HepG2 (cell line): ENCODE measurements around the gene PPP1CA. TPM values are rescaled to one million over a fixed set of nuclear protein-coding genes. Genes with fewer than 3 reads are reported as not detected.

ENCODE experiments used
- ATAC-seq: fragments of 200-7000 bp; cut with Tn5 transposase; 3 replicates; pipeline ENCODE4 v1.9.1; 2020; ENCODE audit warnings: mild to moderate bottlenecking, moderate library complexity
- BruUV-seq: library from RNA; stranded (reverse); fragments of 400-500 nt; replicated peaks from 2 replicates; lab custom pipeline; 2021; lab: Mats Ljungman, UMichigan
- CTCF ChIA-PET: fragments of 300-600 bp; formaldehyde crosslinking; extraction: SDS; loops from one replicate; lab custom pipeline; 2021; ENCODE audit warnings: low total read pairs, inconsistent platforms, low intra/inter-chr PET ratio; lab: Yijun Ruan, JAX
- POLR2A ChIA-PET: fragments of 350-600 bp; sonication (Branson Sonifier 250); formaldehyde crosslinking; loops from one replicate; lab custom pipeline; 2020; ENCODE audit warnings: antibody characterized with exemption, inconsistent platforms; lab: Yijun Ruan, JAX
- DNase-seq: peaks from one replicate; pipeline ENCODE4 v3.0.0-alpha.2; 2015; ENCODE audit warnings: low spot score
- FAIRE-seq: peaks from 3 replicates; lab custom pipeline; 2011; peaks lifted over from hg19 to GRCh38; lab: Jason Lieb, UNC
- H2AFZ ChIP-seq: one replicate; pipeline ENCODE4 v1.6.1; 2011; ENCODE audit warnings: low read length, inconsistent platforms
- H3K27ac ChIP-seq: fragments of 300-600 bp; 3 replicates; pipeline ENCODE4 v1.8.0; 2011; ENCODE audit warnings: mixed run types, mild to moderate bottlenecking, mixed read lengths, low read length, inconsistent platforms; ENCODE audit not compliant: insufficient read depth; ENCODE audit errors: extremely low read length
- H3K27me3 ChIP-seq, 2 experiments: fragments of 200-600 bp in 1 of 2; 2 replicates in 1 of 2; 3 replicates in 1 of 2; pipeline versions ENCODE4 v1.6.0 to v1.8.0; 2011; ENCODE audit warnings: low read length in 2 of 2, mild to moderate bottlenecking in 2 of 2, moderate library complexity in 2 of 2, inconsistent platforms in 1 of 2; ENCODE audit not compliant: insufficient read depth in 2 of 2, control insufficient read depth in 1 of 2
- H3K36me3 ChIP-seq, 2 experiments: fragments of 200-600 bp in 1 of 2; replicated peaks in 1 of 2; 2 replicates in 1 of 2; 3 replicates in 1 of 2; pipeline versions ENCODE4 v1.5.1 to v1.8.0; 2011; ENCODE audit warnings: low read length in 2 of 2, inconsistent platforms in 1 of 2; ENCODE audit not compliant: insufficient read depth in 2 of 2, control insufficient read depth in 1 of 2
- H3K4me1 ChIP-seq: 2 replicates; pipeline ENCODE4 v1.5.1; 2012; ENCODE audit warnings: low read length, inconsistent platforms; ENCODE audit not compliant: insufficient read depth
- H3K4me2 ChIP-seq: 2 replicates; pipeline ENCODE4 v1.6.0; 2011; ENCODE audit warnings: low read depth, low read length, inconsistent platforms
- H3K4me3 ChIP-seq, 3 experiments: fragments of 200-600 bp in 1 of 3; sonication (generic), shearing (Covaris generic) in 1 of 3; replicated peaks in 1 of 3; 2 replicates each; pipeline ENCODE4 v1.5.1; 2011 to 2016; ENCODE audit warnings: low read length in 3 of 3, inconsistent platforms in 2 of 3, low read depth in 2 of 3, mild to moderate bottlenecking in 2 of 3, control low read depth in 1 of 3, mixed read lengths in 1 of 3; ENCODE audit not compliant: insufficient read depth in 1 of 3
- H3K79me2 ChIP-seq: one replicate; pipeline ENCODE4 v1.6.1; 2011; ENCODE audit warnings: low read length, inconsistent platforms; ENCODE audit not compliant: insufficient read depth
- H3K9ac ChIP-seq: 2 replicates; pipeline ENCODE4 v1.6.0; 2011; ENCODE audit warnings: mild to moderate bottlenecking, low read depth, low read length, inconsistent platforms; ENCODE audit not compliant: insufficient read depth
- H3K9me3 ChIP-seq: 2 replicates; pipeline ENCODE4 v1.5.1; 2012; ENCODE audit warnings: mild to moderate bottlenecking, low read length
- H4K20me1 ChIP-seq: 2 replicates; pipeline ENCODE4 v1.6.0; 2011; ENCODE audit warnings: inconsistent platforms, mild to moderate bottlenecking, low read length, moderate library complexity; ENCODE audit not compliant: insufficient read depth
- HES4 ChIP-seq: sonication (generic); formaldehyde crosslinking; IDR thresholded peaks from 2 replicates; pipeline ENCODE4 v1.9.0; 2021; ENCODE audit warnings: mild to moderate bottlenecking, missing genetic modification reagents, borderline replicate concordance
- NFAT5 ChIP-seq: sonication (generic); formaldehyde crosslinking; IDR thresholded peaks from 2 replicates; pipeline ENCODE4 v1.4.0; 2020; ENCODE audit warnings: missing genetic modification reagents
- NRL ChIP-seq: sonication (generic); formaldehyde crosslinking; IDR thresholded peaks from 2 replicates; pipeline ENCODE4 v1.5.0; 2020; ENCODE audit warnings: missing genetic modification reagents, mild to moderate bottlenecking, moderate library complexity, borderline replicate concordance
- PLRG1 ChIP-seq: fragments of 450-650 bp; conservative IDR thresholded peaks from 2 replicates; pipeline ENCODE4 v1.6.1; 2016
- RFX3 ChIP-seq: IDR thresholded peaks from 2 replicates; pipeline ENCODE4 v1.6.1; 2016; ENCODE audit warnings: missing biosample characterization, missing genetic modification reagents
- STAG1 ChIP-seq: sonication (generic); formaldehyde crosslinking; IDR thresholded peaks from 2 replicates; pipeline ENCODE4 v1.4.0; 2020; ENCODE audit warnings: missing genetic modification reagents
- ZNF234 ChIP-seq: sonication (generic); formaldehyde crosslinking; conservative IDR thresholded peaks from 2 replicates; pipeline ENCODE4 v1.5.1; 2020; ENCODE audit warnings: mild to moderate bottlenecking, missing genetic modification reagents
- ZNF317 ChIP-seq: sonication (generic); formaldehyde crosslinking; IDR thresholded peaks from 2 replicates; pipeline ENCODE4 v1.5.0; 2020; ENCODE audit warnings: mild to moderate bottlenecking, missing genetic modification reagents
- ZNF607 ChIP-seq: sonication (generic); formaldehyde crosslinking; IDR thresholded peaks from 2 replicates; pipeline ENCODE4 v1.5.1; 2020; ENCODE audit warnings: missing genetic modification reagents, mild to moderate bottlenecking, borderline replicate concordance
- WGBS: methylation state at CpG from one replicate; pipeline ENCODE4 v1.1.6; 2017; ENCODE audit warnings: low lambda C conversion rate; 5-methylcytosine and 5-hydroxymethylcytosine counted together
- in situ Hi-C: cut with HindIII; loops from 2 replicates; pipeline ENCODE4 v1.10.0; 2017; ENCODE audit warnings: low pct_unique_long_range_greater_than_20kb; ENCODE audit not compliant: extremely low pct_ligation_motif_present
- intact Hi-C: fragments of 100-400 bp; cut with micrococcal nuclease; formaldehyde crosslinking; loops from one replicate; pipeline ENCODE4 v1.10.0; 2022; ENCODE audit not compliant: unreplicated experiment
- polyA plus RNA-seq, 8 experiments: library from polyadenylated mRNA; depleted of rRNA in 3 of 8; stranded (reverse) in 7 of 8; unstranded in 1 of 8; fragments of >200 nt; fragmentation: Illumina TruSeq in 4 of 8; extraction: Trizol in 4 of 8; gene quantifications; 2 replicates each; pipeline versions ENCODE4 v1.2.1 to v1.2.3, GENCODE V29; 2011 to 2016; ENCODE audit warnings: low read depth in 4 of 8, missing spikeins in 1 of 8, mixed read lengths in 1 of 8; ENCODE audit not compliant: insufficient read depth in 1 of 8
- total RNA-seq, 5 experiments: library from RNA; depleted of rRNA; stranded (reverse); fragments of >200 nt; fragmentation: Illumina TruSeq; extraction: Trizol; gene quantifications; 2 replicates each; pipeline ENCODE4 v1.2.3, GENCODE V29; 2016; ENCODE audit warnings: low read depth in 1 of 5
- TF ChIP-seq, protein P1 (sequence below): sonication (generic); formaldehyde crosslinking; IDR thresholded peaks from 2 replicates; pipeline ENCODE4 v1.4.0; 2020; ENCODE audit warnings: missing genetic modification reagents
- TF ChIP-seq, protein P2 (sequence below): sonication (generic); formaldehyde crosslinking; IDR thresholded peaks from 2 replicates; pipeline ENCODE4 v1.4.0; 2020; ENCODE audit warnings: mild to moderate bottlenecking, missing genetic modification reagents

PPP1CA gene
- total and polyA plus RNA-seq, 2 of the 13 experiments (the other 11 are each of a cell fraction or from before 2014, with no cell fraction given), result 149 to 170 TPM

- Histone ChIP-seq H3K9ac (no peak overlapping the region), H2AFZ (no peak overlapping the region)
- TF ChIP-seq PLRG1 (no peak), NFAT5 (no peak), STAG1 (CRISPR knock-in tag) (no peak), ZNF234 (CRISPR knock-in tag) (no peak), RFX3 (no peak), NRL (CRISPR knock-in tag) (no peak), ZNF317 (CRISPR knock-in tag) (no peak), ZNF607 (CRISPR knock-in tag) (no peak), HES4 (no peak)
- TF ChIP-seq, protein P1, sequence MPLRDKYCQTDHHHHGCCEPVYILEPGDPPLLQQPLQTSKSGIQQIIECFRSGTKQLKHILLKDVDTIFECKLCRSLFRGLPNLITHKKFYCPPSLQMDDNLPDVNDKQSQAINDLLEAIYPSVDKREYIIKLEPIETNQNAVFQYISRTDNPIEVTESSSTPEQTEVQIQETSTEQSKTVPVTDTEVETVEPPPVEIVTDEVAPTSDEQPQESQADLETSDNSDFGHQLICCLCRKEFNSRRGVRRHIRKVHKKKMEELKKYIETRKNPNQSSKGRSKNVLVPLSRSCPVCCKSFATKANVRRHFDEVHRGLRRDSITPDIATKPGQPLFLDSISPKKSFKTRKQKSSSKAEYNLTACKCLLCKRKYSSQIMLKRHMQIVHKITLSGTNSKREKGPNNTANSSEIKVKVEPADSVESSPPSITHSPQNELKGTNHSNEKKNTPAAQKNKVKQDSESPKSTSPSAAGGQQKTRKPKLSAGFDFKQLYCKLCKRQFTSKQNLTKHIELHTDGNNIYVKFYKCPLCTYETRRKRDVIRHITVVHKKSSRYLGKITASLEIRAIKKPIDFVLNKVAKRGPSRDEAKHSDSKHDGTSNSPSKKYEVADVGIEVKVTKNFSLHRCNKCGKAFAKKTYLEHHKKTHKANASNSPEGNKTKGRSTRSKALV (CRISPR knock-in tag), result no peak
- TF ChIP-seq, protein P2, sequence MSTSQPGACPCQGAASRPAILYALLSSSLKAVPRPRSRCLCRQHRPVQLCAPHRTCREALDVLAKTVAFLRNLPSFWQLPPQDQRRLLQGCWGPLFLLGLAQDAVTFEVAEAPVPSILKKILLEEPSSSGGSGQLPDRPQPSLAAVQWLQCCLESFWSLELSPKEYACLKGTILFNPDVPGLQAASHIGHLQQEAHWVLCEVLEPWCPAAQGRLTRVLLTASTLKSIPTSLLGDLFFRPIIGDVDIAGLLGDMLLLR (CRISPR knock-in tag), result no peak
- TF ChIP-seq, all 625 proteins: peak for 0
- WGBS, result 15% methylated on average over 7 of the region's 18 CpGs
- intact Hi-C loops (no loop called here), in situ Hi-C loops (no loop called here)
- Histone ChIP-seq H3K9me3 (no peaks in the 10 kb centered on the region), H3K27me3 (peaks cover 3 to 34% of the 10 kb centered on the region in 2 experiments; a peak in 4 of 5 replicates), H3K36me3 (no peaks in the 10 kb centered on the region), H3K4me1 (peaks cover 71% of the 10 kb centered on the region), H3K4me3 (no peak overlapping the region), H3K4me2 (no peak overlapping the region), H4K20me1 (no peaks in the 10 kb centered on the region), H3K27ac (no peak overlapping the region), H3K79me2 (no peaks in the 10 kb centered on the region)
- POLR2A ChIA-PET, result interaction anchor here (2.2 kb wide), 1 partner anchor 12 kb away, joined by 8 read pairs; no protein-coding TSS in a partner anchor
- no peak for FAIRE-seq
- no TSS peak for BruUV-seq
- no peak for ATAC-seq
- DNase-seq, result no peak
- CTCF ChIA-PET, result no interaction called here
Measured at GRCh38 chr11:67408437-67409200, 7.0 kb upstream of the PPP1CA start.
